ENCODE data around the gene CFAP54.
"Not testable (repeated sequence)": the region's sequence is repeated elsewhere in the genome, so short reads cannot be mapped to it uniquely, and the experiment has no call there.

DNA sequence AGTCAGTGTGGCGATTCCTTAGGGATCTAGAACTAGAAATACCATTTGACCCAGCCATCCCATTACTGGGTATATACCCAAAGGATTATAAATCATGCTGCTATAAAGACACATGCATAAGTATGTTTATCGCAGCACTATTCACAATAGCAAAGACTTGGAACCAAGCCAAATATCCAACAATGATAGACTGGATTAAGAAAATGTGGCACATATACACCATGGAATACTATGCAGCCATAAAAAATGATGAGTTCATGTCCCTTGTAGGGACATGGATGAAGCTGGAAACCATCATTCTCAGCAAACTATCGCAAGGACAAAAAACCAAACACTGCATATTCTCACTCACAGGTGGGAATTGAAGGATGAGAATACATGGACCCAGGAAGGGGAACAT is 186.1 kb downstream of the CFAP54 start:
- not testable (repeated sequence) for TF ChIP-seq POLR2A, CTCF (IDR thresholded peaks at IDR 0.05)

Data from upper lobe of left lung (tissue), 4 donors.